Measurements from ENCODE around the gene MISP.
A peak's percentile ranks its signal among the peaks of the same experiment; 100 is the strongest.

Gene MISP

DNA sequence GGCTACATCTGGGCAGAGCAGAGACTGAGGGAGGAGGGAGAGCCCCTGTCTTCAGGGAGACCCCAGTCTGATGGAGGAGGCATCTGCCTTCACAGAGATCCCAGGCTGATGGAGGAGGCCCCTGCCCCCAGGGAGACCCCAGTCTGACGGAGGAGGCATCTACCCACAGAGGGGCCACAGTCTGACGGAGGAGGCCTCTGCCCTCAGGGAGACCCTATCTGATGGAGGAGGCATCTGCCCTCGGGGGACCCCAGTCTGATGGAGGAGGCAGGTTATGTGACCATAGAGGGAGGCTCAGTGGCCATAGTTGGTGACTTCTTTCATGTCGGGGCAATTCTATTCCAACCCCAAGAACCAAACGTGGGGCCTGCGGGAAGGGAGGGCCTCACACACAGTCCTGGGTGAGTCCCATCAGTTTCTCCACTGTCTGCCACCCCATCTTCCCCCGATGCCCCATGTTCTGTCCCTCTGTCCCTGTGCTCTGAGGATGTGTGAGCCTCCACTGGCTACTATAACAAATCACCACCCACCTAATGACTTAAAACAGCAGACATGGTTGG is 14.3 kb downstream of the MISP start:
- Histone ChIP-seq H3K4me3 (no peak overlapping the region), H3K27ac (no peak overlapping the region)

DNA sequence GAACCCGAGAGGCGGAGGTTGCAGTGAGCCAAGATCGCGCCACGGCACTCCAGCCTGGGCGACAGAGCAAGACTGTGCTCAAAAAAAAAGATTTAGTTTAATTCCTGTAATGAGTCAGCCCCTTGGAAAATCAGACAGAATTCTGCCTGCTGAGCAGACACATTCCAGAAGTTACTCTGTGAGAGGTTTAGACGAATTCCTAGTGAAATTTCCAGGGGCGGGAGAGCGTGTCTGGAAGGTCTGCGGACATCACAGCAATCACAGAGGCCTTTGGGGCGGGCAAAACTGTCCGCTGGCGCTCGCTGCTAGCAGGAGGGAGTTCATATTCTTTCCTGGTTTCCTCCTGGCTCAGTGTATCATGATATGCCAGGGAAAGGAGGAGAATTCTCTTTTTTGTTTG is 17.5 kb downstream of the MISP start:
- H3K27ac ChIP-seq = peak overlapping the region in 9 of 21 experiments; percentile 2 to 66 (median 42)

DNA sequence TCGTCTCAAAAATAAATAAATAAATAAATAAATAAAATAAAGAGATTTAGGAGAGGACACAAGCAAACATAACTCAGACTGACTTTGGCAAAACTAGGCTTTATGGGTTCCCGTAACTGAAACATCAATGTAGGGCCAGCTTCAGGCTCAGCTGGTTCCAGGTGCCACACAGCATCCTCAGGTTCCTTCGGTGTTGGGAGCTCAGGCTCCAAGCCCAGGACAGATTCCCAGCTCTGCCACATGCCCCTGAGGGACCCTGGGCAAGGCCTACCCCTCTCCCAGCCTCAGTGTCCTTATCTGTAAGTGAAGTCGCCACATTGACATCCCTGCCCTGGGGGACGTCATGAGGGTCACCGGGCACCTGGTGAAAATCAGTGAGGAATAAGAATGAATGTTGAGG is 18.7 kb downstream of the MISP start:
- Histone ChIP-seq H3K27ac (no peak overlapping the region), H3K4me3 (no peak overlapping the region)

More for the DNA sequence above, 17.5 kb downstream of the MISP start:
- H3K4me3 ChIP-seq = no peak overlapping the region

DNA sequence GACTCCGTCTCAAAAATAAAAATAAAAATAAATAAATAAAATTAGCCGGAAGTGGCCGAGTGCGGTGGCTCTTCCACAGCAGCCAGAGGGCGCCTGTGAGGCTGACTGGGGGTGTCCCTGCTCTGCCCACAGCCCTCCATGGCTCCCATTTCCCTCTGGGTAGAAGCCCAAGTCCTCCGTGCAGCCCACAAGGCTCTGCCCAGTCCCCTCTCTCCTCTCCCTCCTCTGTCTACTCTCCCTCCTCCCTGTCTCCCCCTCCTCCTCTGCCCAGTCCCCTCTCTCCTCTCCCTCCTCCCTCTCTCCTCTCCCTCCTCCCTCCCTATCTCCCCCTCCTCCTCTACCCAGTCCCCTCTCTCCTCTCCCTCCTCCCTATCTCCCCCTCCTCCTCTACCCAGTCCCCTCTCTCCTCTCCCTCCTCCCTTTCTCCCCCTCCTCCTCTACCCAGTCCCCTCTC is 20.4 kb downstream of the MISP start:
- Histone ChIP-seq H3K4me3 (no peak overlapping the region), H3K27ac (no peak overlapping the region)

DNA sequence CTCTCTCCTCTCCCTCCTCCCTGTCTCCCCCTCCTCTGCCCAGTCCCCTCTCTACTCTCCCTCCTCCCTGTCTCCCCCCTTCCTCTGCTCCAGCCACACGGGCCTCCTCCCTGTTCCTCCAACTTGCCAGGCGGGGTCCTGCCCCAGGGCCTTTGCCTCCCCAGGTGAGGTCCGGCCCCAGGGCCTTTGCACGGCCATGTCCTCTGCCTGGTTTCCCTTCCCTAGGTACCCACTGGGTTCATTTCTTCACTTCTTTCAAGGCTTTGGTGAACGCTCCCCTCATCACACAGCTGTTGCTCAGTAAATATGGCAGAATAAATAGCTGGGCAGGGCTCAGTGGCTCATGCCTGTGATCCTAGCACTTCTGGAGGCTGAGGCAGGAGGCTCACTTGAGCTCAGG is 21.2 kb downstream of the MISP start:
- Histone ChIP-seq H3K4me3 (no peak overlapping the region), H3K27ac (no peak overlapping the region)

DNA sequence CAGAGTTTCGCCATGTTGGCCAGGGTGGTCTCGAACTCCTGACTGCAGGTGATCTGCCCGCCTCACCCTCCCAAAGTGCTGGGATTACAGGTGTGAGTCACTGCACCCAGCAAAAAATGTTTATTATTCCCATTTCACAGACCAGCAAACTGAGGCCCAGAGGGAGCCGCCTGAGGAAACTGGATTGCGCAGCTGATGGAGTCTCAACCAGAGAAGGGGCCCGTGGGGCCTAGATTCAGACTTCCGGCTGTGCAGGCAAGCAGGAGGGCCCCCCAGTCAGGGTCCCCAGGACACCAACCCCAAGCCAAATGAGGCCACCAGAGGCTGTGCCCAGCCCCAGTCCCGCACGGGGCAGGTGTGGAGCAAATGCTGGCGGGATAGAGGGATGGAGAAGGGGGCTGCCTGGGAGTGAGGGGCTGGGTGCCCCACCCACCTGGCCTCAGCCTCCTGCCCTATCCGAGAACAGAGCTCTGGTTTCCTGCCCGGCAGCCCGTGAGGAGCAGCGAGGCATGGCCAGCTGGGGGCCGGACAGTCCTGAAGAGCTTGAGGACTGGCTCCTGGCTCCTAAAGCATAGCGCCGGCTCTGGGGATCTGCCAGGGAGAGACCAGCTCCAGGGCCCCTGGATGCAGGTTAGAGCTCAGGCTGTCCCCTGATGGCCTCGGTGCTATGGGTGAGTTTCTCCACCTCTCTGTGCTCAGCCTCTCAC is 22.0 kb downstream of the MISP start:
- Histone ChIP-seq H3K4me3 (no peak overlapping the region), H3K27ac (no peak overlapping the region)

DNA sequence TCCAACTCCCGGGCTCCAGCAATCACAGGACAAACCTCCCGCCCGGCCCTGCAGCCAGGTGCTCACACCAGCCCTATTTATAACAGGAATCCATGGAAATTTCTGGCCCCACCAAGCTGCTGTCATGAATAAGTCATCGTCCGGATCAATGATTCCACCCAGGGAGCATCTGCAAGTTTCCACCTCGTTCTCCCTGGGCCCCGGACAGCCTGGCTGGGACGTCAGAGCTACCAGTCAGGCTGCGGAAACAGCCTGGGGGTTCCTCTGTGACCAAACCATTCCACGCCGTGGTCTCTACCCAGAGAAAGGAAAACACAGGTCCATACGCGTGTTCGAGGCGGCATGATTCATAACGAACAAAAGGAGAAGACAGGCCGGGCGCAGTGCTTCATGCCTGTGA is 25.6 kb downstream of the MISP start:
- H3K4me3 ChIP-seq = no peak overlapping the region
- no peak overlapping the region for H3K27ac ChIP-seq

DNA sequence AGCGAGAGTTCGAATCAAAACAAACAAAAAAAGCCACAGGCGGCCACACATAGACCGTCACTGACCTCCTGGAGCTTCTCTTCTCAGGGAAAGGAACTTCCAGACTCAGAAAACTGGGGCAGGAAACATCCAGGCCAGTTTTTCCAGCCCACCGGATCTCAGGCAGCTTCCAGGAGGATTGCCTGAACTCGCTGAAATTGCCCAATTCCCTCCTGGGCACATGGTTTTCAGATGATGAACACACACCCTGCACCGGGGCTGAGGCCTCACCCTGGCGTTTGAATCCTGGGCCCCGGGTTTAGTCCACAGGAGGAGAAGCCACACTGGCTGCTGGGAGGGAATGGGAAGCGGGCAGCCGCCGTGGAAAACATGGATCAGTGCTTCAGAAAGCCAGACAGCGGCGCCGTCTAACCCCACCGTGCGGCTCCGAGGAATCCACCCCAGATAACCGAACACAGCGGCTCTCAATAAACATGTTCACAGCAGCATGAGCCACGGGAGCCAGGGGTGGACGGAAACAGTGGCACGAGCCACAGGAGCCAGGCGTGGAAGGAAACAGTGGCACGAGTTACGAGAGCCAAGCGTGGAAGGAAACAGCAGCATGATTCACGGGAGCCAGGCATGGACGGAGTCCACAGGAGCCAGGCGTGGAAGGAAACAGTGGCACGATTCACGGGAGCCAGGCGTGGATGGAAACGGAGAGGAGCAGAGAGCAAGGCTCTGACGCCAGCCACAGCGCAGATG is 28.2 kb downstream of the MISP start:
- no peak overlapping the region for H3K4me3 ChIP-seq
- H3K27ac ChIP-seq = peak overlapping the region in 19 of 21 experiments; percentile 3 to 85 (median 76)

DNA sequence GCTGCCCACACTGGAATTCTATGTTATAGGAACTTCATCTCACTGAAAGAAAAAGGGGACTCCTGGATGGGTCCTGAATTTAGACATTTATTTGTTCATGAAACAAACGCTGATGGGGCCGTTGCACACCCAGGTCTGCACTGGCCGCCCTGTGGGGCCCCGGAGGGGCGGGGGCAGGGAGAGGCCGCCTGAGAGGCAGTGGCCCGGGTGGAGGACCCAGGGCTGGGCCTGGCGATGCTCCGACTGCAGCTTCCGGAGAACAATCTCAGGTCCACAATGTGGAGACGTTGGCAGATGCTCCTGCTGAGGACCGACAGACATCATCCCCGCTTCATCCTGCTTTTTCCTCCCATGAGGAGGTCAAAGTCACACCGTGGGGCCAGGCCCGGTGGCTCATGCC is 30.0 kb downstream of the MISP start:
- Histone ChIP-seq H3K4me3 (no peak overlapping the region), H3K27ac (peak overlapping the region in 1 of 21 experiments; percentile 21)

DNA sequence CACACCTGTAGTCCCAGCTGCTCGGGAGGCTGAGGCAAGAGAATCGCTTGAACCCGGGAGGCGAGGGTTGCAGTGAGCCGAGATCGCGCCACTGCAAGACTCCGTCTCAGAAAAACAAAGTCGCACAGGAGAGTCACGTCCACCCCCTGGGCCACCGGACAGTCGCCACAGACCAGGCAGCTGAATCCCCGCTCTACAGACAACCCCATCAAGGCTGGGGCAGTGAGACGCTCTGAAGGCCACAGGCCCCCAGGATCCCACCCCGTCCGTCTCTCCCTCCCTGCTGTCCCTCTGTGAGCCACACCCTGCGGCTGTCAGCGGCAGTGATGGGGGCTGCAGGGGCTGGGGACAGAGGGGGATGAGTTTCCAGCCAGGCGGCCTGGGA is 30.9 kb downstream of the MISP start:
- Histone ChIP-seq H3K27ac (peak overlapping the region in 14 of 21 experiments; percentile 18 to 84 (median 60)), H3K4me3 (no peak overlapping the region)

DNA sequence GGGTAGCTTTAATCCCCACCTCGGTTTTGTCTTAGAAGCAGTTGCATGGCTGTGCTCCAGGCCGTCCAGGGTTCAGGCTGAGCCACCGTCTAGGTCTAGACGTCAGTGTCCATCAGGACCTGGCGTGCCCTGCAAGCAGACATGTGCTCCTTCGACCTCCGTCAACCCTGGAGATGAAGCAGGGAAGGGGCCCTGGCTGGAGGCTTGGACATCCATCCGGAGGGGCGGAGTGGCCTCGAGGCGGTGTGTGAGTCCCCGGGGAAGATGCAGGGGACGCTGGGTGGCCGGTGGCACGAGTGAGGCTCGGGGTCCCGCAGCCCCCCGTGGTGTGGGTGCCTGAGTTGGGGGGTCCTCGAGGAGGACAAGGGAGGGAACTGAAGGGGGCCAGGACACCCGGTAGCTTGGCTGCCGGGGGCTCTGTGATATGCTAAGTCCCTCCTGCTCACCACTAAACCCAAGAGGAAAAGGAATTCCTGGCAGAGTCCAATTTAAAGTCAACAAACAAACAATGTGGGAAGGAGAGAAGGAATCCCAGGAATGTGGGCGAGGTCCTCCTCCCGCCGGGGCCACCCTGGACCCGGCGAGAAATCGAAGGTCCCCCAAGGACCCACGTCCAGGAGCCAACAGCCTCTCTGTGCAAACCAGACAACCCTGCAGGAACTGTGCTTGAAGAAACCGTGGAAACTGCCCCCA is 31.4 kb downstream of the MISP start:
- H3K4me3 ChIP-seq = peak overlapping the region in 3 of 7 experiments; percentile 0 to 27 (median 23)
- H3K27ac ChIP-seq = peak overlapping the region in 18 of 21 experiments; percentile 2 to 84 (median 56)

DNA sequence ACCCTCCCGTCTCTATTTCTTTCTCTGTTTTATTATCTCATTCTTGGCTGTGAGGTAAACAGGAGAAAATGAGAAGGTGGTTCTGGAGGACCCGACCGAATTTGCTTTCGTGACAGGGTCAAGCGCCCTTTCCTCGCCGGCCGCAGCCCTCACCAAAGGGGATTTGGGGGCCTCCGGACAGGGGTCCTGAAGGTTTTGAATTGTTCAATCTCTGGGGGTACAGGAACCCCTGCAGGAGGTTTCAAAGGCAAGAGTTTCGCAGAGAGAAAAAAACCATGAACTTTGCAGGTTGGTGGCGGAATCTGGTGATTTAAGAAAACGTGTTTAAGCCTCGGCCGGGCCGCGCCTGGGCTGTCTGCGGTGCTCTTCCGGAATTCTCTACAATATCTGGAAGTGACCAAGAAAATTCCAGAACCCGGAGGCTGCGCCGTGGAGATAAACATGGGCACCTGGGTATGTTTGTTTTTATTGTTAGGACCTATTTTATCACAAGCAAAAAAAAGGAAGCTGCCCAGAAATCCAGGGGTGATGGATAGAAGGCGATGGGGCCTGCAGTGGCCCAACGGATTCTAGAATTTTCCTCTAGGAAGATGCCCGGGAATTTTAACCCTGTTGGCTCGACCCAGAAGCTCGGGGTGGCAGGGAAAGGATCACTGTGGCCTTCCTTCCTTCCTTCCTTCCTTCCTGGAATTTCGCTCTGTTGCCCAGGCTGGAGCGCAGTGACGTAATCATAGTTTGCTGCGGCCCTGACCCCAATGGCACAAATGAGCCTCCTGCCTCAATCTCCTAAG is 32.2 kb downstream of the MISP start:
- peak overlapping the region in 17 of 21 experiments; percentile 2 to 84 (median 62) for H3K27ac ChIP-seq
- peak overlapping the region in 3 of 7 experiments; percentile 0 to 27 (median 23) for H3K4me3 ChIP-seq

DNA sequence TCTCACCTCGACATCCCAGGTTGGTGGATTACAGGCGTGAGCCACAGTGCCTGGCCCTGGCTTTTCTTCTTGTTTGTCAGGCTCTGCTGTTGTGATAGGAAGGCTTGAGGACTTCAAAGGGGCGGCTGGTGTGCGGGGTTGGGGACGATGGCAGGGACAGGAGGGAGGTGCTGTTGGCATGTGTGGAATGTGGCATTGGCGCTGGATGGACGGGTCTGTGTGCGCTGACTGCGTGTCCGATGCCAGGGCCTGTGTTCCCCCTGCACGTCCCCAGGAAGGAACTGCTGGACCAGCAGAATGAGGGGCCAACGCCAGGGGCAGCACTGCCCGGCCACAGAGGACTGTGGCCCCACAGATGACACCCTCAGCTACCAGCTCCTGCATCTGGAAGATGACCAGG is 33.6 kb downstream of the MISP start:
- no peak overlapping the region for H3K27ac ChIP-seq
- H3K4me3 ChIP-seq = no peak overlapping the region

DNA sequence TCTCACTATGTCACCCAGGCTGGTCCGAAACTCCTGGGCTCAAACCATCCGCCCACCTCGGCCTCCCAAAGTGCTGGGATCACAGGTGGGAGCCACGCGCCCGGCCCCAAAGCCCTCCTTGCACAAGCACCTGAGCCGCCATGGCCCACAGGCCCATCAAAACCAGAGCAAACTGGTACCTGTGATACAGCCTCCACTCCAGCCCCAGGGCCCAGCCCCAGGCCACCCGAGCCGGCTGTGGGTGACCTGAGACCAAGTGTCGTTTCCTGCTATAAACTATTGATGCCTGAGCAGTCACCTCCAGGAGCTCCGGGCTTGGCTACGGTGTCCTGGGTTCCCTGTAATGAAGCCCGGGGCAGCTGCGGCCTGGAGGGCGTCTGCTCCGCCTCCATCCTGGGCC is 36.6 kb downstream of the MISP start:
- Histone ChIP-seq H3K4me3 (no peak overlapping the region), H3K27ac (peak overlapping the region in 2 of 21 experiments; percentile 51 to 64)

DNA sequence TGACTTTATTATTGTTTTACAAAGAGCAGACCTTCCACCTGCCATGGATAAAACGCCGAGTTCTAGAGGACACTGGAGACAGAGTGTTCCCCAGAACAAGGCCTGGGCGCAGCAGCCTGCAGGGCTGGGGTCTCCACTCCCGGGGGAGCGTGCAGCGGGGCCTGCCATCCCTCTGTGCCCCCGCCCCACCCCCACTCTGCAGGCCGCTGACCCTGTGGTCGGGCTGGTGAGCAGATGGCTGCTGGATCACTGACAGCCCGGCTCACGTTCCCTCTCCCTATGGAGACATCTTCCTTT is 37.7 kb downstream of the MISP start:
- no peak overlapping the region for H3K4me3 ChIP-seq
- peak overlapping the region in 20 of 21 experiments; percentile 8 to 84 (median 62) for H3K27ac ChIP-seq

DNA sequence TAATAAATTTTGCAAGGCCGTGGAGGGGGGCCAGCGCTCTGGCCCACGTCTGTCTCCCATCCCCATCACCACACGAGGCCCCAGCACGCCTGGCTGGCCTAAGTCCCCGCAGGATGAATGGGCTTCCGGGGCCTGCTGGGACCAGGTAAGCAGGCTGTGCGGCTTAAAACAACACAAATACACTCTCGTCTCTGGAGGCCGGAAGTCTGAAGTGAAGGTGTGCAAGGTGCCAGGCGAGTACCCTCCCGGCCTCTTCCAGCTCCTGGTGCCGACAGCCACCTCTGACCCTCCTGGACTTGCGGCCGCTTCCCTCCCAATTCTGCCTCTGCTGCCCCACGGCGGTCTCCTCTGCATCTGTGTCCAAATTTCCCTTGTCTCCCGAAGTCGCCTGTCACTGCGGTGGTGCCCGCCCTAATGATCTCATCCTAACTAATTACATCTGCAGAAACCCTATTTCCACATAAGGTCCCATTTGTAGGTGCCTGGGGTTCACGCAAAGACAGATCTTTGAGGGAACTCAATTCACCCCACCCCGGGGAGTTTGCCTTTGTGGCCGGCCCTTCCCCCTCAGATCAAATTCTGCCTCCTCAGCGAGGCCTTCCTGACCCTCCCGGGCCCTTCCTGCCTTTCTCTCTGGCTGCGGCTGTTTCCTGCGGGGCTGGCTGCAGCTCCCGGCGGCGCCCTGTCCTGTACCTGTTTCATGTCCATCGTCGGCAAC is 38.2 kb downstream of the MISP start:
- H3K4me3 ChIP-seq = no peak overlapping the region
- peak overlapping the region in 20 of 21 experiments; percentile 8 to 84 (median 62) for H3K27ac ChIP-seq

DNA sequence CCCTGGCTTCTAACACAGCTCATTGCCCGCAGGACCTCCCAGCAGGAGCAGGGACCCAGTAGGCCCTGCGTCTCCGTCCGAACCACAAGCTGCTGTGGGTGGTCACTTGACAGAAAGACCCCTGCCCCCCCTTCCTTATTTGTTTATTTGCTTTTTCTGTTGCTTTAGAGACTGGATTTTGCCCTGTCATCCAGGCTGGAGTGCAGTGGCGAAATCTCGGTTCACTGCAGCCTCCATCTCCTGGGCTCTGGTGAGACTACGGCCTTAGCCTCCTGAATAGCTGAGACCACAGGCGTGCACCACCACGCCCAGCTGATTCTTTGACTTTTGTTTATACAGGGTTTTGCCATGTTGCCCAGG is 38.8 kb downstream of the MISP start:
- H3K27ac ChIP-seq = peak overlapping the region in 17 of 21 experiments; percentile 8 to 84 (median 70)

DNA sequence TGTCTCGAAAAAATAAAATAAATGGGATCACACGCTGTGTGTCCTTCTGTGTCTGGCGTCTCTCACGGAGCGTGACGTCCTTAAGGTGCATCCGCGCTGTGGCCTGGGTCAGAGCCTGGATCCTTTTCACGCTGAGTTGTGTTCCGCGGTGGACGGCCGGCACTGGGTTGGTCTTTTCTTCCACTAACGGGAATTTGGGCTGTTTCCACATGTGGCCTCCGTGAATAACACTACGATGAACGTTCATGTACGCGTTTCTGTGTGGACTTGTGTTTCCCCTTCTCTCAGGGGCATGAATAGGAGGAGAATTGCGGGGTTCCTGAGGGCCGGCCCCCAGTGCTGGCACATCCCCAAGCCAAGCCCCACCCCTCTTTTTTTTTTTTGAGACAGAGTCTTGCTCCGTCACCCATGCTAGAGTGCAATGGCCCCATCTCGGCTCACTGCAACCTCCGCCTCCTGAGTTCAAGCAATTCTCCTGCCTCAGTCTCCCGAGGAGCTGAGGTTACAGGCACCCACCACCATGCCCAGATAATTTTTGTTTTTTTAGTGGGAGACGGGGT is 40.2 kb downstream of the MISP start:
- Histone ChIP-seq H3K4me3 (no peak overlapping the region), H3K27ac (peak overlapping the region in 6 of 21 experiments; percentile 29 to 73 (median 58))

More for the DNA sequence above, 38.8 kb downstream of the MISP start:
- no peak overlapping the region for H3K4me3 ChIP-seq

All from skin epidermis (tissue), 12 donors.